ENCODE data around the gene HDLBP.

Gene HDLBP

GRCh38 chr2:241273210-241274020 lies 42.1 kb downstream of the HDLBP start:
- no peak for DNase-seq

GRCh38 chr2:241272303-241273209 lies 42.9 kb downstream of the HDLBP start:
- peak; percentile 51 for DNase-seq

DNA sequence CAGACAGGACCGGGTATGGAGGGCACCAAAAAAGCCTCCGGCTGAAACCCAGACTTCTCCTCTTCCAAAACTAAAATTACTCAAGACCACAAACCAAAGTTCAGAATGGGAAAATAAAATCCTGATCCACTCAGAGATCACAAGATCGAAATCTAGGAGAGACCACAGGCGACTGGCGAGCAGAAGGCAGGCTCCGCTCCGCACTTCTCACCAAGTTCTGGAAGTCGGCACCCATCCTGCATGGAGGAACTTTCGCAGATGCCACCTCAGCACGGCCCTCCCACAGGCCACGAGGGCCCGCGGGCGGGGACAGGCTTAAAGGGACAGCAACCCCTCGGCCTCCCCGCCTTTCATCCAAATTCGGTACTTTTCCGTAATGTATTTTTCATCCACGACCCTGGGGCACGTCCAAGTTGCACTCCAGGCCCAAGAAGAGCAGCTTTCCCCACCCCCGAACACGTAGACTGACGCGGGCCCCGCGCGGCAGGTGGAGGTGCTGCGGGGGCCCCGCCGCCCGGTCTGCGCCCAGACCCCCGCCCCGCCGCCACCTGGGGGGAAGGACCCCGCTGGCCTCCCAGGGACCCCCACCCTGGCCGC lies 43.7 kb downstream of the HDLBP start:
- peak; percentile 84 for DNase-seq

DNA sequence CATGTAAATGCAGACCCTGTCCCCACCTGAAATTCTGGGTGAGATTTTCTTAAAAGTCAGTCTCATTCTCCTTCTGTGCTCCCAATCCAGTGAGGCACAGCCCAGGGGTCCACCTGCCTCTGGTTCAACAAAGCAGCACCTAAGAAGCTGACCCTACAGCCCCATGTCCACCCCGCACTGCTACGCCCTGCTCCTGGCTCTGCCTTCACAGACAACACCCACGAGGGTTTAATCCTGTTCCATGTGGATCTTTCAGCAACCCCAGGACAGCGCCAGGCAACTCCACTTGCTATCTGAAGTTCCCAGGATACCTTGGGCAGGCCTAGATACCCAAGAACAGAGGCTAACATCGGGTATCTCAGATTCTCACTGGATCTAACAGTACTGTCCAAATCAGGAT lies 44.9 kb downstream of the HDLBP start:
- DNase-seq: no peak

- no peak for DNase-seq
Measured at GRCh38 chr2:241269707-241270520, 45.6 kb downstream of the HDLBP start.

DNA sequence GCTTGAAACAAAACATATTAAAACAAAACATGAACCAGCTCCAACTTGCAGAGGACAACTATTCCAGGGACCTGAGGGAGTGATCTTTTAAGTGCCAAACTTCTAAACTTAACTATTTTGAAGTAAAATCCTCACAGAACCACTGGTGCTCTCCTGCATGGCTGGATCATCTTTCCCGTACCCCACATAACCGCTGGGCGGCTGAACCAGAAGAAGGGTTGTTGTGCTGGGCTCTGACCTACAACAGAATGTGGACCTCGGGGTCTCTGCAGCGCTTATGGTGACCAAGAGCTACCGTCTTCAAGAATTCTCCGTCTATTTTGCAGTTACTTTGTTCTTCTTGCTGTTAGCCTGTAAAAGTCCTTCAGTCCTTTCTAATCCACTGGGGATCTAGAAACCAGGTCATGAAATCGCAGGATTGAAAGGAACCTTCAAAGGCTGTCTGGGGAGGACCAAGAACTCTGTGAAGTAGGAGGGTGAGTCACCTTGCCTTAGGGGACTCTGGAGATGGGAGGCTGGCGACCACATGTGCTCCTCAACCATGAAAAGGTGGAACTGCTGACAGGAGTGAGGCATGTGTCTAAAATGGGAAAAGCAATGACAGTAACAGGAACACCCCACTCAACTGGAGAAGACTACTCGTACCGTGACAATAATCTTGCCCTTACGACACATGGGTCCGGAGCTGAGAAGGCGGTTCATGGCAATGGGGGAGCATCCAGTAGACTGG lies 46.6 kb downstream of the HDLBP start:
- no peak for DNase-seq

GRCh38 chr2:241268306-241268705 lies 47.2 kb downstream of the HDLBP start:
- DNase-seq: no peak

DNA sequence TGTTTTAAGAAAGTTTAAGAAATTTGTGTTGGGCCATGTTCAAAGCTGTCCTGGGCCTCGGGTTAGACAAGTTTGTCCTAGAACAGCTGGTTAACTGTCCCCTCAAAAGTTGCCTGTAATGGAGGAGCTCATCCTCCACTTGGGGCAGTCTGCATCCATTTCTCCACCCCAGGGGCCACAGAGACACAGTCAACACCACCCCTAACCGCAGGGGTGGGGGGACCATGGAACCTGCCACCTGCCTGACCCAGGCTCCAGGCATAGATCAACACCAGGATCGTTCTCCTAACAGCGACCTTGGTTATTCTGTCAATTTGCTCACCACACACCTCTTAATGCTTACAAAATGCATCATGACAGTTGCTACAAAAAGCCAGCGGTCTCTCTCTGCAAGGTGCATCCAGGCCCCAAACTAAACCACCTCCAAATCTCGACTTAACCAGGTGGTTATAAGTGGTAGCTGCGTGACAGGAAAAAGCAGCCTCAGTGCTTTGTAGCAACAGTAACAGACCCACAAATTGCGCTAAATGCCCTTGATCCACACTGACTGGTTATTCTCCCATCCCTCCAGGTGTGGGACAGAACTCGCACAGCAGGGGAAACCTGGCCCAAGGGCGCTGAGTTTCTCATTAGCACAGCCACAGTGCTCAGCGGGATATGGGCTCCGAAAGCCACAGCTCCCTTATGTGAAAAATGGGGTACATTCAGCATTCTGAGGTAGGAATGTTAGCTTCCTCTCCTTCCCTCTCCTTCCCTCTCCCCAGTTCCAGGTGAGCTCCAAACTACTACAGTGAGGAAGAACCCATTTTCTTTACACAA lies 48.0 kb downstream of the HDLBP start:
- no peak for DNase-seq

DNA sequence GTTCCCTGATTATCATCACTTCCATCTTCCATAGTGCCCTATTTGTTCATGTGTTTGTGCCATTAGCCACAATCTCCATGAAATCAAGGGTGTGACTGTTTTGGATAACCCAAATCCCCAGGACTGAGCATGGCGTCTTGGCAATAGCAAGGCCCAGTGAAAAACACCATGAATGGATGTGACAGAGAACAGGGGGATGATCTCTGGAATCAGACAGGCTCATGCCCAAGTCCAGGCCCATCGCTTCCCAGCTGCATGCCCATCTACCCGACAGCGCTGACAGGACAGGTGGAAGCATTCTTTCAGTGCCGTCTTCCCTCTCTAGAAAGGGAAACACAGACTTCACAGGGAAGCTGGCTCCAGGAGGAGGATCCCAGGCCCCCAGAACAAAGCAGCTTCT lies 50.0 kb downstream of the HDLBP start:
- DNase-seq: no peak

DNA sequence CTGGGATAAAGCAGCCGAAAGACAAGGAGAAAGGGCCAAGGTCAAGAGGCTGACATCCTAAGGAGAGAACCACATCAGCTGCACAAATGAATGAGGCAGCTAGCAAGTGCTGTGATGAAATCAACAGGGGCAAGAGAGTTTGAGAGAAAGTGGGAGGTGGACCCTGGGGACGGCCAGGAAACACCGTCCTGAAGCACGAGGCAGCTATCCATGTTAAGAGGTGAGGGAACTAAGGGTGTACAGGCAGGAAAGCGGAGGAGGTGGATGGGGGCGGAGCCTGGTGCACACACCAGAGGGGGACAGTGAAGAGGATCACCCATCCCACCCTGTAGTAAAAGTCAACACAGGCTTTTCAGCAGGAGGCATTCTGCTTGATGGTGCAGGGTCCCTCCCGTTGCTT lies 52.4 kb downstream of the HDLBP start:
- no peak for DNase-seq

- DNase-seq: no peak
Measured at GRCh38 chr2:241261628-241262027, 53.8 kb downstream of the HDLBP start.

DNA sequence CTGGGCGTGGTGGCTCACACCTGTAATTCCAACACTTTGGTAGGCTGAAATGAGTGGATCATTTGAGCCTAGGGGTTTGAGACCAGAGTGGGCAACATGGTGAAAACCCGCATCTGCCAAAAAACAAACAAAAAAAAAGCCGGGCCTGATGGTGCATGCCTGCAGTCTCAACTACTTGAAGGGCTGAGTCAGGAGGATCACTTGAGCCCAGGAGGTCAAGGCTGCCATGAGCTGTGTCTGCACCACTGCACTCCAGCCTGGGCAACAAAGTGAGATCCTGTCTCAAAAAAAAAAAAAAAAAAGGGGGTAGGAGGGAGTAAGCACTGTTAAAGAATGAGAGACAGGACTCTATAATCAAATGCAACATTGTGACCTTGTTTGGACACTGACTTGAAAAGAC lies 54.6 kb downstream of the HDLBP start:
- no peak for DNase-seq

- DNase-seq: no peak
Measured at GRCh38 chr2:241258505-241259280, 56.8 kb downstream of the HDLBP start.

GRCh38 chr2:241257419-241258032 lies 57.9 kb downstream of the HDLBP start:
- DNase-seq: no peak

GRCh38 chr2:241256168-241256545 lies 59.3 kb downstream of the HDLBP start:
- DNase-seq: no peak

- DNase-seq: no peak
Measured at GRCh38 chr2:241255542-241256167, 59.8 kb downstream of the HDLBP start.

- no peak for DNase-seq
Measured at GRCh38 chr2:241254904-241255351, 60.5 kb downstream of the HDLBP start.

DNA sequence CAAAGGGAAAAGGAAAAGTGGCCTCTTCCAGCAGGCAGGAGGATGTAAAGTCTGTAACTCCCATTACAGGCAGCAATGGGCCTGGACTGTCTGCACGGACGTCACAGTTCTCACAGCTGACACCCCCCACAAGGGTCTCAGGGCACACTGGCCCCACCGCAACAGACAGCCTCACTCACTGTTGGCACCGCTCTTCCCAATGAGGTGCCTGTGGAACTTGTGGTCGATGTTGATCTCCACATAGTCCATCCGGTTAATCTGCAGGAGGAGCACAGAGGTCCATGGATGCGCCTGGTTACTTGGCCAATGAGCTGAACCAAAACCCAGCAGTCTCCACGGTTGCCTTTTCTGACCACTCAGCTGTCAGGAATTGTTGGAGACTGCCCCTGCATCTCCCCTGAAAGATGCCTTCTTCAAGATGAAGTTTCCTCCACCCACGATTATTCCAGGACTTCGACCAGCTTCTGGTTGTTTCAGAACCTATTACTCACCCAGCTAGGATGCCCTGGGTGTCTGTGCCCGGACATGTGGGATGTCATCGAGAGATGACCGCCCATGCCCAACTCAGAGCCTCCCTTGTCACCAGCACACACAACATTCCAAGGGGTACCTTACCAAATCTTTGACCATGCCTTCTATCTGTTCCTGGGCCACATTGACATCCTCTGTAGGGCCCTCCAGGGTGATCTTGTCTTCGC lies 62.5 kb downstream of the HDLBP start:
- no peak for DNase-seq

DNA sequence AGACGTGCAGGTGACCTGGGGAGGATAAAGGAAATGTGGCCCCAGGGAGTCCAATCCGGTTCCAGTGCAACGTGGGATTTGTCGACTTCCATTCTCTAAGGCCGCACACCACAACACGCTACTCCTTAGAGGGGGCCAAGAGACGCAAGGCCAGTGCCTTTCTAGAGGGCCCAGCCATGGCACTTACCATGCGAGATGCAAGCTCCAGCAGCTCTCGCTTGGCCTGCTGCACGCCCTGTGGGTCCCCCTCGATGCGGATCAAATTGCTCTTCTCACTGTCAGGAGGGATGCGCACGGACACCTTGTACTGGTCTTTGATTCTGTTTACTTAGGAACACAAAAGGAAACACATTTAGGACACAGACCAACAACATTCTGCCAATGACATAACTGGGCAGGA lies 65.8 kb downstream of the HDLBP start:
- no peak for DNase-seq
